Measurements from ENCODE around the gene RIN3.
"Not testable (repeated sequence)": the region's sequence is repeated elsewhere in the genome, so short reads cannot be mapped to it uniquely, and the experiment has no call there.

The RIN3 gene

DNA sequence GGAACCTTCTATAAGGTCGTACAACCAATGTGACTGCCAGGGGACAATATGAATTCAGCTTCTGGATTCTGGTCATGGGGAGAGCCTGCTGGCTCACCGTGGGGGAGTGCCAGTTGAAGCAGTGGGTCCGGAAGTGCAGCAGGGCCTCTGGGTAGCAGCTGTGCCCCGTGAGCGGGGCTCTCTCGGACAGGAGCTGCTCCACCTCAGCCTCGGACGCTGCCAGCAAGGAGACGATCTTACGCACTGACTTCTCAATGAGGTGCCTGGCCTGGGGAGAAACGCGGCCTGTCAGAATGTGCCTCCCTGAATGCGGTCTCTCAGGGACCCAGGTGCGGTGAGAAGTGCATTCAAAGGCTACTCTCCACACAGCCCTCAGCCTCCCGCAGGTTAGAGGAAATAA lies 192.8 kb downstream of the RIN3 start:
- H3K9ac ChIP-seq (ENCODE audit: low read depth, low read length) = no peak overlapping the region
- no peak overlapping the region for H3K4me3 ChIP-seq (ENCODE audit: low read depth, low read length)
- no peaks in the 10 kb centered on the region for H3K4me1 ChIP-seq (ENCODE audit: control insufficient read depth, insufficient read depth, low read length)
- no peaks in the 10 kb centered on the region for H3K9me3 ChIP-seq (ENCODE audit: control insufficient read depth, insufficient read depth, low read length)
- no peak overlapping the region for H3K27ac ChIP-seq (ENCODE audit: low read depth, low read length)
- peaks cover 48% of the 10 kb centered on the region for H3K36me3 ChIP-seq (ENCODE audit: control insufficient read depth, insufficient read depth, low read length)
- H3K27me3 ChIP-seq (ENCODE audit: control insufficient read depth, insufficient read depth, low read length) = no peaks in the 10 kb centered on the region

- Histone ChIP-seq H3K27ac (ENCODE audit: low read depth, low read length) (no peak overlapping the region), H3K36me3 (ENCODE audit: control insufficient read depth, insufficient read depth, low read length) (peaks cover 59% of the 10 kb centered on the region), H3K4me3 (ENCODE audit: low read depth, low read length) (no peak overlapping the region), H3K9me3 (ENCODE audit: control insufficient read depth, insufficient read depth, low read length) (no peaks in the 10 kb centered on the region), H3K27me3 (ENCODE audit: control insufficient read depth, insufficient read depth, low read length) (no peaks in the 10 kb centered on the region), H3K9ac (ENCODE audit: low read depth, low read length) (no peak overlapping the region), H3K4me1 (ENCODE audit: control insufficient read depth, insufficient read depth, low read length) (no peaks in the 10 kb centered on the region)
These were observed 195.9 kb downstream of the RIN3 start for GRCh38 chr14:92709340-92710000.

DNA sequence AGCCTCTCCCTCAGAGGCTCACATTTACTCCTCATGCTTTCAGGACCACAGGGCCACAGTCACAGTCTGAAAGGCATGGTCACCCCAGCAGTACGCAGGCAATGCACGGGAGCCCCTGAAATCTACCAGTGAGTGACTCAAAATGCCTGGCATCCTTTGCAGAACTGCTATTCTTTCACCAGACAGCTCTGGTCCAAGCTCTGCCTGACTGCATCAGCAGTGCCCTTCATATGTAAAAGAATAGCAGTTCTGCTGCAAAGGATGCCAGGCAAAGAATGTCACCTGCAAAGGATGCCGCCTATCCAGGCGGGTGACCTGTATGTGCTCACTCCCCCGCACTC lies 196.4 kb downstream of the RIN3 start:
- Histone ChIP-seq H3K27me3 (ENCODE audit: control insufficient read depth, insufficient read depth, low read length) (no peaks in the 10 kb centered on the region), H3K36me3 (ENCODE audit: control insufficient read depth, insufficient read depth, low read length) (peaks cover 58% of the 10 kb centered on the region), H3K9ac (ENCODE audit: low read depth, low read length) (no peak overlapping the region), H3K4me3 (ENCODE audit: low read depth, low read length) (no peak overlapping the region), H3K4me1 (ENCODE audit: control insufficient read depth, insufficient read depth, low read length) (no peaks in the 10 kb centered on the region), H3K27ac (ENCODE audit: low read depth, low read length) (no peak overlapping the region), H3K9me3 (ENCODE audit: control insufficient read depth, insufficient read depth, low read length) (no peaks in the 10 kb centered on the region)

- H3K27me3 ChIP-seq (ENCODE audit: control insufficient read depth, insufficient read depth, low read length) = no peaks in the 10 kb centered on the region
These were observed 198.5 kb downstream of the RIN3 start for GRCh38 chr14:92711976-92712653.

DNA sequence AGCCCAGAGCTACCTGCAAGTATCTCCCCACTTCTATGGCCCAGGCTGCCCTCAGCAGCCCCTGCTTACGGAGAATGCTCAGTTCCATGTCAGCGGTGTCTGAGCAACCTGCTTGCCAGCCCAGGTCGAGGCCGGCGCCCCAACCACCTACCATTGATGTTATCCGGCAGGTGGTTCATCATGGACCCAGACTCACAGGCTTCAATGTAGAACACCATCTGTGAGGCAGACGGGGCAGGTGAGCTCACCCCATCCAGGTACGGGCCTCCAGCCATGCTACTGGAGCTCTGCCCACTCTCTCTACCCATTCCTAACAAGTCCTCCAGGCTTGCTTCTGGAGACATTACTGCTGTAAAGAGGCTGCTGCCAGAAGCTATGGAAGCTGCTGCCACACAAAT lies 199.1 kb downstream of the RIN3 start:
- Histone ChIP-seq H3K4me3 (ENCODE audit: low read depth, low read length) (no peak overlapping the region), H3K36me3 (ENCODE audit: control insufficient read depth, insufficient read depth, low read length) (peaks cover 40% of the 10 kb centered on the region), H3K4me1 (ENCODE audit: control insufficient read depth, insufficient read depth, low read length) (no peaks in the 10 kb centered on the region), H3K27me3 (ENCODE audit: control insufficient read depth, insufficient read depth, low read length) (no peaks in the 10 kb centered on the region), H3K27ac (ENCODE audit: low read depth, low read length) (no peak overlapping the region), H3K9ac (ENCODE audit: low read depth, low read length) (no peak overlapping the region), H3K9me3 (ENCODE audit: control insufficient read depth, insufficient read depth, low read length) (no peaks in the 10 kb centered on the region)

More at GRCh38 chr14:92711976-92712653, 198.5 kb downstream of the RIN3 start:
- Histone ChIP-seq H3K27ac (ENCODE audit: low read depth, low read length) (no peak overlapping the region), H3K4me1 (ENCODE audit: control insufficient read depth, insufficient read depth, low read length) (no peaks in the 10 kb centered on the region), H3K4me3 (ENCODE audit: low read depth, low read length) (no peak overlapping the region), H3K9ac (ENCODE audit: low read depth, low read length) (no peak overlapping the region), H3K36me3 (ENCODE audit: control insufficient read depth, insufficient read depth, low read length) (peaks cover 45% of the 10 kb centered on the region), H3K9me3 (ENCODE audit: control insufficient read depth, insufficient read depth, low read length) (no peaks in the 10 kb centered on the region)

DNA sequence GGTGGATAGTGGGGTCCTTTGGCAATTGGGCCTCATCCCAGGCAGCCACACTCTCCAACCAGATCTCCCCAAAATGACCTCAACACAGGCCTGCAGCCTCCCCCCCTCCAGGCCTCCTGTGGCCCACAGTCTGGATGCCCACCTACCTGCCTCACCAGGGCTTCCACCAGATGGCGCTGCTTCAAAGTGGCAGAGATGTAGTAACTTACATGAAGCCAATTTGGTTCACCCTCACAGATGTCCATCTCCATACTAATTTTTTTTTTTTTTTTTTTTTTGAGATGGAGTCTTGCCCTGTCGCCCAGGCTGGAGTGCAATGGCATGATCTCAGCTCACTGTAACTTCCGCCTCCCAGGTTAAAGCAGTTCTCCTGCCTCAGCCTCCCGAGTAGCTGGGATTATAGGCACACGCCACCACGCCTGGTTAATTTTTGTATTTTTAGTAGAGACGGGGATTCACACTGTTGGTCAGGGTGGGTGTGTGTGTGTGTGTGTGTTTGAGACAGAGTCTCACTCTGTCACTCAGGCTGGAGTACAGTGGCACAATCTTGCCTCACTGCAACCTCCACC lies 201.2 kb downstream of the RIN3 start:
- not testable (repeated sequence) for H3K9me3 ChIP-seq (ENCODE audit: control insufficient read depth, insufficient read depth, low read length); H3K27me3 ChIP-seq (ENCODE audit: control insufficient read depth, insufficient read depth, low read length); H3K27ac ChIP-seq (ENCODE audit: low read depth, low read length); H3K4me1 ChIP-seq (ENCODE audit: control insufficient read depth, insufficient read depth, low read length); H3K9ac ChIP-seq (ENCODE audit: low read depth, low read length); H3K4me3 ChIP-seq (ENCODE audit: low read depth, low read length)
- H3K36me3 ChIP-seq (ENCODE audit: control insufficient read depth, insufficient read depth, low read length) = peaks cover 33% of the 10 kb centered on the region

- no peak overlapping the region for H3K9ac ChIP-seq (ENCODE audit: low read depth, low read length)
- H3K36me3 ChIP-seq (ENCODE audit: control insufficient read depth, insufficient read depth, low read length) = peaks cover 21% of the 10 kb centered on the region
- H3K9me3 ChIP-seq (ENCODE audit: control insufficient read depth, insufficient read depth, low read length) = no peaks in the 10 kb centered on the region
- H3K27me3 ChIP-seq (ENCODE audit: control insufficient read depth, insufficient read depth, low read length) = no peaks in the 10 kb centered on the region
- H3K4me1 ChIP-seq (ENCODE audit: control insufficient read depth, insufficient read depth, low read length) = no peaks in the 10 kb centered on the region
- no peak overlapping the region for H3K27ac ChIP-seq (ENCODE audit: low read depth, low read length)
- no peak overlapping the region for H3K4me3 ChIP-seq (ENCODE audit: low read depth, low read length)
These were observed 202.6 kb downstream of the RIN3 start for GRCh38 chr14:92716131-92716530.

- H3K36me3 ChIP-seq (ENCODE audit: control insufficient read depth, insufficient read depth, low read length) = 0 out of 2 replicates have a peak, but pooled peaks cover 8% of the 10 kb centered on the region
- H3K9ac ChIP-seq (ENCODE audit: low read depth, low read length) = no peak overlapping the region
- H3K4me1 ChIP-seq (ENCODE audit: control insufficient read depth, insufficient read depth, low read length) = no peaks in the 10 kb centered on the region
- no peak overlapping the region for H3K27ac ChIP-seq (ENCODE audit: low read depth, low read length)
- no peaks in the 10 kb centered on the region for H3K9me3 ChIP-seq (ENCODE audit: control insufficient read depth, insufficient read depth, low read length)
- no peak overlapping the region for H3K4me3 ChIP-seq (ENCODE audit: low read depth, low read length)
- H3K27me3 ChIP-seq (ENCODE audit: control insufficient read depth, insufficient read depth, low read length) = no peaks in the 10 kb centered on the region
These were observed 204.0 kb downstream of the RIN3 start for GRCh38 chr14:92717571-92718042.

DNA sequence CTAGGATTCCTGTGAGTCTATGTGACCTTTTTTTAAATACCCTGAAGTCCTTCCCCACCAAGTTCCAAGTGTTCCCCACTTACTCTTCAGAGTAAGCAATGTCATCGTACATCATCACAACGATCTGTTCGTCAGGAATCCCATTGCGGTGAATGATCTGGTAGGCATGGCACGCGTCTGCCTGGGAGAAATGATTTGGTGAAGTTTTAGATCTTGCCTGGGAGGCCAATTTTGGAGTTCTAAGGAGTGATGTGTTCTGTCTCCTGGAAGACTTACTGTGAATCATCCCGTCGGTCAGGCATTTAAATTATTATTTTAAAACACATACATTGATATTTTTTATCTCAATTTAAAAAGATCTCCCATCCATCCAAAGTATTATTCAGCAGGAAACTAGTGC lies 205.1 kb downstream of the RIN3 start:
- H3K9me3 ChIP-seq (ENCODE audit: control insufficient read depth, insufficient read depth, low read length) = no peaks in the 10 kb centered on the region
- no peak overlapping the region for H3K27ac ChIP-seq (ENCODE audit: low read depth, low read length)
- no peaks in the 10 kb centered on the region for H3K27me3 ChIP-seq (ENCODE audit: control insufficient read depth, insufficient read depth, low read length)
- no peak overlapping the region for H3K4me3 ChIP-seq (ENCODE audit: low read depth, low read length)
- no peak overlapping the region for H3K9ac ChIP-seq (ENCODE audit: low read depth, low read length)
- H3K4me1 ChIP-seq (ENCODE audit: control insufficient read depth, insufficient read depth, low read length) = no peaks in the 10 kb centered on the region
- H3K36me3 ChIP-seq (ENCODE audit: control insufficient read depth, insufficient read depth, low read length) = 0 out of 2 replicates have a peak, but pooled peaks cover 5% of the 10 kb centered on the region

- Histone ChIP-seq H3K4me3 (ENCODE audit: low read depth, low read length) (no peak overlapping the region), H3K27ac (ENCODE audit: low read depth, low read length) (no peak overlapping the region), H3K9ac (ENCODE audit: low read depth, low read length) (no peak overlapping the region), H3K4me1 (ENCODE audit: control insufficient read depth, insufficient read depth, low read length) (no peaks in the 10 kb centered on the region), H3K9me3 (ENCODE audit: control insufficient read depth, insufficient read depth, low read length) (no peaks in the 10 kb centered on the region), H3K27me3 (ENCODE audit: control insufficient read depth, insufficient read depth, low read length) (no peaks in the 10 kb centered on the region), H3K36me3 (ENCODE audit: control insufficient read depth, insufficient read depth, low read length) (0 out of 2 replicates have a peak, but pooled peaks cover 2% of the 10 kb centered on the region)
These were observed 205.8 kb downstream of the RIN3 start for GRCh38 chr14:92719421-92719820.

GRCh38 chr14:92719890-92720323 lies 206.3 kb downstream of the RIN3 start:
- Histone ChIP-seq H3K27me3 (ENCODE audit: control insufficient read depth, insufficient read depth, low read length) (no peaks in the 10 kb centered on the region), H3K4me1 (ENCODE audit: control insufficient read depth, insufficient read depth, low read length) (no peaks in the 10 kb centered on the region), H3K27ac (ENCODE audit: low read depth, low read length) (no peak overlapping the region), H3K9me3 (ENCODE audit: control insufficient read depth, insufficient read depth, low read length) (no peaks in the 10 kb centered on the region), H3K4me3 (ENCODE audit: low read depth, low read length) (no peak overlapping the region), H3K36me3 (ENCODE audit: control insufficient read depth, insufficient read depth, low read length) (0 out of 2 replicates have a peak, but pooled peaks cover 3% of the 10 kb centered on the region), H3K9ac (ENCODE audit: low read depth, low read length) (no peak overlapping the region)
